BE2C (cell line): Measurements from ENCODE around the gene NUDCD2.

Experiments used
- DNase-seq: peaks from one replicate; pipeline ENCODE4 v3.0.0-alpha.2; 2020
- H3K27me3 ChIP-seq: fragments of 250-450 bp; sonication (Bioruptor Pico); 2 replicates; pipeline ENCODE4 v1.5.1; 2020; ENCODE audit warnings: mild to moderate bottlenecking
- H3K36me3 ChIP-seq: fragments of 250-450 bp; sonication (Bioruptor Pico); 2 replicates; pipeline ENCODE4 v1.5.1; 2020; ENCODE audit warnings: mild to moderate bottlenecking
- H3K4me1 ChIP-seq: fragments of 250-450 bp; sonication (Bioruptor Pico); 2 replicates; pipeline ENCODE4 v1.5.1; 2020
- H3K4me3 ChIP-seq: 2 replicates; pipeline ENCODE4 v1.5.1; 2011; ENCODE audit warnings: low read depth, low read length
- H3K9me3 ChIP-seq: fragments of 250-450 bp; sonication (Bioruptor Pico); 2 replicates; pipeline ENCODE4 v1.5.1; 2020
- CTCF ChIP-seq: IDR thresholded peaks from 2 replicates; pipeline ENCODE4 v1.5.1; 2012; ENCODE audit warnings: mild to moderate bottlenecking, low read depth, low read length

Gene NUDCD2

GRCh38 chr5:163440954-163441353 lies 18.9 kb downstream of the NUDCD2 start:
- Histone ChIP-seq H3K9me3 (no peaks in the 10 kb centered on the region), H3K36me3 (peaks cover 46% of the 10 kb centered on the region), H3K27me3 (no peaks in the 10 kb centered on the region), H3K4me3 (no peak overlapping the region), H3K4me1 (no peaks in the 10 kb centered on the region)
- no peak for TF ChIP-seq CTCF
- no peak for DNase-seq

- no peaks in the 10 kb centered on the region for H3K9me3 ChIP-seq
- H3K36me3 ChIP-seq = peaks cover 37% of the 10 kb centered on the region
- H3K4me3 ChIP-seq = peak overlapping the region; percentile 5; the same call in 1 of the 2 replicates
- no peaks in the 10 kb centered on the region for H3K27me3 ChIP-seq
- H3K4me1 ChIP-seq = peaks cover 7% of the 10 kb centered on the region
- no peak for TF ChIP-seq CTCF
- DNase-seq = no peak
Measured at GRCh38 chr5:163439092-163439425, 20.8 kb downstream of the NUDCD2 start.

- Histone ChIP-seq H3K4me1 (peaks cover 7% of the 10 kb centered on the region), H3K4me3 (peak within 1 kb of the TSS; percentile 93), H3K36me3 (peaks cover 25% of the 10 kb centered on the region), H3K27me3 (no peaks in the 10 kb centered on the region), H3K9me3 (no peaks in the 10 kb centered on the region)
- peak; percentile 95 for DNase-seq
- peak; percentile 7; the same call in 1 of the 2 replicates for TF ChIP-seq CTCF
Measured at GRCh38 chr5:163437309-163438182, 22.4 kb downstream of the NUDCD2 start, which contains the start of gene CCNG1. Gene CCNG1, plus strand, starts transcription at chr5:163437595. Its CDS starts 1,662 bp downstream, at chr5:163439257.

- DNase-seq = no peak
- Histone ChIP-seq H3K4me3 (peak overlapping the region; percentile 93), H3K36me3 (peaks cover 19% of the 10 kb centered on the region)
Measured at GRCh38 chr5:163437011-163437308, 22.9 kb downstream of the NUDCD2 start.

DNA sequence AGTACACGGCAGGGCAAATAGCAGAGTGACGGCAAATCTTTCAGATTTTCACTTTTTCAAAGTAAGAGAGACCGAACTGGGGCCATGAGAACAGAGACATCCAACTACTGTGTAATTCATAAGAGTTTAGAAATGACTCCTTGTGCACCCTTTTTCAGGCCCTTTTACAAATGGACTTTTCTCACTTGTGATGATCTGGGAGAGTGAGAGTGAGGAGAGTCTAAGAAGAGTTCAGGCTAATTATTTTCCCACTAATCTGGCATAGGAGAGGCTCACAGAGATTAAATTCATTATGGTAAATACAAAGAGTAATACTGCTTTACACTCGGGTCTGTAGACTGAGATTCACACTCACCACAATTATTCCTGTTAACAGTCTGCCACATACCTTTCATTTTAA lies 23.4 kb downstream of the NUDCD2 start:
- TF ChIP-seq CTCF = no peak
- DNase-seq = no peak
- peaks cover 15% of the 10 kb centered on the region for H3K36me3 ChIP-seq
- H3K4me3 ChIP-seq = peak overlapping the region; percentile 93
- H3K27me3 ChIP-seq = no peaks in the 10 kb centered on the region
- H3K4me1 ChIP-seq = peaks cover 7% of the 10 kb centered on the region
- H3K9me3 ChIP-seq = no peaks in the 10 kb centered on the region

More at GRCh38 chr5:163437011-163437308, 22.9 kb downstream of the NUDCD2 start:
- Histone ChIP-seq H3K4me1 (peaks cover 7% of the 10 kb centered on the region), H3K27me3 (no peaks in the 10 kb centered on the region), H3K9me3 (no peaks in the 10 kb centered on the region)
- no peak for TF ChIP-seq CTCF

- TF ChIP-seq CTCF = no peak
- no peaks in the 10 kb centered on the region for H3K9me3 ChIP-seq
- H3K27me3 ChIP-seq = no peaks in the 10 kb centered on the region
- H3K4me1 ChIP-seq = peaks cover 7% of the 10 kb centered on the region
- no peak overlapping the region for H3K4me3 ChIP-seq
- no peaks in the 10 kb centered on the region; the same call in 1 of the 2 replicates for H3K36me3 ChIP-seq
- peak; percentile 27 for DNase-seq
Measured at GRCh38 chr5:163434401-163434866, 25.5 kb downstream of the NUDCD2 start.
